OCI-LY7 (cell line): ENCODE data around the gene DCLRE1B. TPM values are rescaled to one million over a fixed set of nuclear protein-coding genes. Genes with fewer than 3 reads are reported as not detected.
A peak's percentile ranks its signal among the peaks of the same experiment; 100 is the strongest.

Experiments
- BruUV-seq: library from RNA; stranded (reverse); fragments of 400-500 nt; replicated peaks from 2 replicates; lab custom pipeline; 2021; lab: Mats Ljungman, UMichigan
- CTCF ChIA-PET: fragments of 300-600 bp; sonication (Branson Sonifier 250); formaldehyde crosslinking; loops from one replicate; lab custom pipeline; 2022; ENCODE audit warnings: antibody characterized with exemption; ENCODE audit not compliant: unreplicated experiment; lab: Charles Lee
- POLR2A ChIA-PET: fragments of 300-600 bp; sonication (Branson Sonifier 250); formaldehyde crosslinking; loops from one replicate; lab custom pipeline; 2022; ENCODE audit warnings: antibody characterized with exemption; lab: Charles Lee
- DNase-seq: peaks from one replicate; pipeline ENCODE4 v3.0.0-alpha.2; 2015; ENCODE audit warnings: low spot score
- H2AFZ ChIP-seq: fragments of 200-600 bp; sonication (generic), shearing (Covaris generic); 2 replicates; pipeline ENCODE4 v1.6.1; 2014; ENCODE audit warnings: mild to moderate bottlenecking, antibody characterized with exemption, low read length, moderate library complexity
- H3K27ac ChIP-seq: fragments of 200-600 bp; sonication (generic); 2 replicates; pipeline ENCODE4 v1.5.1; 2014; ENCODE audit warnings: mixed run types, low read depth, mild to moderate bottlenecking, moderate library complexity, low read length, inconsistent platforms; ENCODE audit not compliant: poor library complexity, severe bottlenecking
- H3K36me3 ChIP-seq: fragments of 200-600 bp; sonication (generic); 2 replicates; pipeline ENCODE4 v1.6.1; 2014; ENCODE audit warnings: mild to moderate bottlenecking, antibody characterized with exemption, low read length, moderate library complexity, mixed read lengths; ENCODE audit not compliant: insufficient read depth
- H3K4me1 ChIP-seq: fragments of 200-600 bp; sonication (generic); 2 replicates; pipeline ENCODE4 v1.5.1; 2014; ENCODE audit warnings: mild to moderate bottlenecking, low read length; ENCODE audit not compliant: insufficient read depth, poor library complexity, severe bottlenecking
- H3K4me2 ChIP-seq: fragments of 200-600 bp; sonication (generic); 2 replicates; pipeline ENCODE4 v1.6.1; 2014; ENCODE audit warnings: mild to moderate bottlenecking, low read length
- H3K4me3 ChIP-seq: fragments of 200-600 bp; sonication (generic); 2 replicates; pipeline ENCODE4 v1.5.1; 2014; ENCODE audit warnings: mild to moderate bottlenecking, low read depth, low read length; ENCODE audit not compliant: poor library complexity, severe bottlenecking
- H3K79me2 ChIP-seq: fragments of 200-600 bp; sonication (generic); 2 replicates; pipeline ENCODE4 v1.6.1; 2016; ENCODE audit warnings: low read depth, mild to moderate bottlenecking, low read length, moderate library complexity, mixed read lengths; ENCODE audit not compliant: insufficient read depth
- H3K9me2 ChIP-seq: fragments of 200-600 bp; sonication (generic); 2 replicates; pipeline ENCODE4 v1.6.1; 2016; ENCODE audit warnings: mild to moderate bottlenecking, low read length, mixed read lengths; ENCODE audit not compliant: insufficient read depth
- H3K9me3 ChIP-seq: fragments of 200-600 bp; sonication (generic); 2 replicates; pipeline ENCODE4 v1.6.1; 2014; ENCODE audit warnings: mild to moderate bottlenecking, mixed run types, low read length, mixed read lengths
- H4K20me1 ChIP-seq: fragments of 200-600 bp; sonication (generic); 2 replicates; pipeline ENCODE4 v1.6.1; 2014; ENCODE audit warnings: mild to moderate bottlenecking, antibody characterized with exemption, low read length, moderate library complexity, mixed read lengths; ENCODE audit not compliant: insufficient read depth
- CTCF ChIP-seq: fragments of 200-600 bp; sonication (generic); conservative IDR thresholded peaks from 2 replicates; pipeline ENCODE4 v1.5.1; 2014; ENCODE audit warnings: mild to moderate bottlenecking, antibody characterized with exemption, low read length, moderate library complexity, mixed read lengths
- EZH2phosphoT487 ChIP-seq: fragments of 200-600 bp; sonication (generic); IDR thresholded peaks from 2 replicates; pipeline ENCODE4 v1.6.1; 2018; ENCODE audit warnings: low read depth, borderline replicate concordance, mild to moderate bottlenecking, mixed run types, antibody characterized with exemption, low read length, moderate library complexity, mixed read lengths
- intact Hi-C: fragments of 100-400 bp; cut with micrococcal nuclease; formaldehyde crosslinking; loops from one replicate; pipeline ENCODE4 v1.10.0; 2022; ENCODE audit not compliant: unreplicated experiment
- total RNA-seq, 2 experiments: library from RNA; depleted of rRNA in 1 of 2; stranded (reverse); fragments of >200 nt in 1 of 2; shearing (Covaris generic) in 1 of 2; gene quantifications; 2 replicates each; pipeline ENCODE4 v1.2.3, GENCODE V29; 2014 to 2022

DCLRE1B gene
- total RNA-seq, 2 experiments from 2014 or later = 17.3 to 20.8 TPM

DNA sequence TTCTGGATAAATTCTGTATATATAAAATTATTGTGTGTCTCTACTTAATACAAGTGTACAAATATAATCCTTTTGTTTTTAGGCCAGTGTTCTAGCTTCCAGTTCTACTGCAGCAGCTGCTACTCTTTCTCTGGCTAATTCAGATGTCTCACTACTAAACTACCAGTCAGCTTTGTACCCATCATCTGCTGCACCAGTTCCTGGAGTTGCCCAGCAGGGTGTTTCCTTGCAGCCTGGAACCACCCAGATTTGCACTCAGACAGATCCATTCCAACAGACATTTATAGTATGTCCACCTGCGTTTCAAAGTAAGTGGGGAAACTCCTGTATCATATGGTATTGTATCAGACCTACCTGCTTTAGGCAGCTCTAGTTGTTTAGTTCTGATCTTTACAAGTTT lies 52.9 kb downstream of the DCLRE1B start:
- CTCF ChIA-PET = no interaction called here
- DNase-seq = no peak
- H2AFZ ChIP-seq = no peak overlapping the region
- H4K20me1 ChIP-seq = no peaks in the 10 kb centered on the region
- H3K4me1 ChIP-seq = no peaks in the 10 kb centered on the region
- H3K27ac ChIP-seq = no peak overlapping the region
- no peaks in the 10 kb centered on the region for H3K9me2 ChIP-seq
- H3K4me3 ChIP-seq = no peak overlapping the region
- no peak for TF ChIP-seq CTCF
- TF ChIP-seq EZH2phosphoT487 = no peak
- H3K9me3 ChIP-seq = no peaks in the 10 kb centered on the region
- H3K79me2 ChIP-seq = peaks cover 4% of the 10 kb centered on the region; the same call in 1 of the 2 replicates
- no TSS peak for BruUV-seq
- intact Hi-C loops = loop anchor here (5.0 kb wide), 1 partner anchor 126 kb away; no protein-coding TSS in a partner anchor
- POLR2A ChIA-PET = interaction anchor here (1.1 to 2.1 kb wide), 2 partner anchors 9 to 11 kb away, joined by 3 to 7 read pairs; no protein-coding TSS in a partner anchor
- no peak overlapping the region for H3K4me2 ChIP-seq
- H3K36me3 ChIP-seq = peaks cover 95% of the 10 kb centered on the region

- TF ChIP-seq CTCF = no peak
- TF ChIP-seq EZH2phosphoT487 = no peak
- no peaks in the 10 kb centered on the region for H3K9me3 ChIP-seq
- CTCF ChIA-PET = no interaction called here
- intact Hi-C loops = loop anchor here (5.0 kb wide), 1 partner anchor 126 kb away; no protein-coding TSS in a partner anchor
- H3K4me3 ChIP-seq = no peak overlapping the region
- DNase-seq = no peak
- POLR2A ChIA-PET = interaction anchor here (1.1 to 2.1 kb wide), 2 partner anchors 10 to 12 kb away, joined by 3 to 7 read pairs; no protein-coding TSS in a partner anchor
- H3K4me2 ChIP-seq = no peak overlapping the region
- no TSS peak for BruUV-seq
- no peaks in the 10 kb centered on the region for H3K79me2 ChIP-seq
- H3K27ac ChIP-seq = no peak overlapping the region
- peaks cover 96% of the 10 kb centered on the region for H3K36me3 ChIP-seq
- H3K9me2 ChIP-seq = no peaks in the 10 kb centered on the region
- H3K4me1 ChIP-seq = no peaks in the 10 kb centered on the region
- no peaks in the 10 kb centered on the region for H4K20me1 ChIP-seq
- H2AFZ ChIP-seq = no peak overlapping the region
Measured at GRCh38 chr1:113958691-113959090, 53.6 kb downstream of the DCLRE1B start.

- Histone ChIP-seq H3K9me2 (no peaks in the 10 kb centered on the region), H3K36me3 (peaks cover 98% of the 10 kb centered on the region), H3K27ac (no peak overlapping the region), H3K4me1 (no peaks in the 10 kb centered on the region), H3K9me3 (no peaks in the 10 kb centered on the region), H3K4me3 (no peak overlapping the region), H4K20me1 (no peaks in the 10 kb centered on the region), H3K79me2 (no peaks in the 10 kb centered on the region), H2AFZ (no peak overlapping the region), H3K4me2 (no peak overlapping the region)
- peak; percentile 66 for TF ChIP-seq CTCF
- TF ChIP-seq EZH2phosphoT487 = no peak
- intact Hi-C loops = no loop called here
- ChIA-PET POLR2A (interaction anchor here (0.8 to 3.0 kb wide), 7 partner anchors 11 to 88 kb away, joined by 3 to 13 read pairs (median 3); no protein-coding TSS in a partner anchor), CTCF (no interaction called here)
- peak; percentile 31 for DNase-seq
- no TSS peak for BruUV-seq
Measured at GRCh38 chr1:113963281-113963906, 58.3 kb downstream of the DCLRE1B start.
